A549 (cell line): ENCODE results near the gene TRAF1. TPM values are rescaled to one million over a fixed set of nuclear protein-coding genes. Genes with fewer than 3 reads are reported as not detected.

Source experiments
- ATAC-seq, 2 experiments: fragments of 200-7000 bp in 1 of 2; fragments of >200 bp in 1 of 2; cut with Nextera tagmentation in 1 of 2; cut with Tn5 transposase in 1 of 2; 3 replicates each; pipeline versions ENCODE4 v1.8.0 to v1.9.1; 2018 to 2020; ENCODE audit warnings: mild to moderate bottlenecking in 1 of 2, moderate library complexity in 1 of 2
- CTCF ChIA-PET: fragments of 300-600 bp; sonication (Branson Sonifier 250); formaldehyde crosslinking; extraction: SDS; loops from one replicate; lab custom pipeline; 2021; ENCODE audit warnings: antibody characterized with exemption, inconsistent platforms; lab: Yijun Ruan, JAX
- POLR2A ChIA-PET: fragments of 350-600 bp; formaldehyde crosslinking; extraction: SDS; loops from one replicate; lab custom pipeline; 2021; ENCODE audit warnings: antibody characterized with exemption, inconsistent platforms; lab: Yijun Ruan, JAX
- DNase-seq, 2 experiments: peaks; one replicate each; pipeline versions ENCODE4 v3.0.0 to v3.0.0-alpha.2; 2011 to 2016; ENCODE audit warnings: low read depth in 1 of 2, low spot score in 1 of 2
- FAIRE-seq: peaks from 2 replicates; lab custom pipeline; 2011; peaks lifted over from hg19 to GRCh38; lab: Jason Lieb, UNC
- H3K27ac ChIP-seq, 2 experiments: fragments of >200 bp; sonication (Bioruptor Twin); formaldehyde crosslinking; 3 replicates each; pipeline ENCODE4 v1.5.1; 2016 to 2017
- H3K4me1 ChIP-seq: fragments of >200 bp; sonication (Bioruptor Twin); formaldehyde crosslinking; 3 replicates; pipeline ENCODE4 v1.6.1; 2016
- H3K4me2 ChIP-seq: fragments of >200 bp; sonication (Bioruptor Twin); formaldehyde crosslinking; 3 replicates; pipeline ENCODE4 v1.6.1; 2016
- H3K4me3 ChIP-seq: fragments of >200 bp; sonication (Bioruptor Twin); formaldehyde crosslinking; 3 replicates; pipeline ENCODE4 v1.5.1; 2016
- H3K9me3 ChIP-seq: fragments of >200 bp; sonication (Bioruptor Twin); formaldehyde crosslinking; 3 replicates; pipeline ENCODE4 v1.6.1; 2016
- BHLHE40 ChIP-seq: IDR thresholded peaks from 2 replicates; pipeline ENCODE4 v1.6.1; 2012; ENCODE audit warnings: low read depth, low read length, inconsistent platforms
- CBX8 ChIP-seq: fragments of 200-600 bp; sonication (generic); IDR thresholded peaks from 2 replicates; pipeline ENCODE4 v1.6.1; 2016
- FOSB ChIP-seq: fragments of 250-450 bp; sonication (Bioruptor Pico); IDR thresholded peaks from 2 replicates; pipeline ENCODE4 v1.5.0; 2020; ENCODE audit warnings: mild to moderate bottlenecking, moderate library complexity
- GATA3 ChIP-seq: IDR thresholded peaks from 2 replicates; pipeline ENCODE4 v1.6.1; 2012; ENCODE audit warnings: borderline replicate concordance
- HEYL ChIP-seq: fragments of 250-450 bp; sonication (Bioruptor Pico); IDR thresholded peaks from 2 replicates; pipeline ENCODE4 v1.8.0; 2021; ENCODE audit warnings: mild to moderate bottlenecking, moderate library complexity
- HOXA7 ChIP-seq: fragments of 250-450 bp; sonication (Bioruptor Pico); IDR thresholded peaks from 2 replicates; pipeline ENCODE4 v1.5.0; 2020; ENCODE audit warnings: mild to moderate bottlenecking, moderate library complexity
- MYC ChIP-seq: IDR thresholded peaks from 2 replicates; pipeline ENCODE4 v1.6.1; 2012; ENCODE audit warnings: mild to moderate bottlenecking, inconsistent platforms, low read length, improper control_type of control experiment, borderline replicate concordance
- NFE2L2 ChIP-seq: fragments of 150-350 bp; conservative IDR thresholded peaks from 2 replicates; pipeline ENCODE4 v1.6.1; 2014; ENCODE audit warnings: low read length
- NPAS2 ChIP-seq: fragments of 250-450 bp; sonication (Bioruptor Pico); IDR thresholded peaks from 2 replicates; pipeline ENCODE4 v1.8.0; 2022; ENCODE audit warnings: mild to moderate bottlenecking, moderate library complexity, borderline replicate concordance
- POLR2A ChIP-seq: IDR thresholded peaks from 2 replicates; pipeline ENCODE4 v1.6.1; 2012; ENCODE audit warnings: mild to moderate bottlenecking, low read length
- RAD21 ChIP-seq, 2 experiments: fragments of >200 bp in 1 of 2; sonication (Bioruptor Twin) in 1 of 2; formaldehyde crosslinking in 1 of 2; IDR thresholded peaks in 1 of 2; conservative IDR thresholded peaks in 1 of 2; 2 replicates in 1 of 2; 3 replicates in 1 of 2; pipeline ENCODE4 v1.6.1; 2012 to 2018; ENCODE audit warnings: inconsistent platforms in 1 of 2
- RCOR1 ChIP-seq: fragments of 150-350 bp; IDR thresholded peaks from 2 replicates; pipeline ENCODE4 v1.6.1; 2014; ENCODE audit warnings: antibody characterized with exemption, low read length, low read depth
- RFX5 ChIP-seq: fragments of 450-650 bp; IDR thresholded peaks from 2 replicates; pipeline ENCODE4 v1.7.1; 2014; ENCODE audit warnings: antibody characterized with exemption, mild to moderate bottlenecking, moderate library complexity
- SMC3 ChIP-seq: fragments of >200 bp; sonication (Bioruptor Twin); formaldehyde crosslinking; IDR thresholded peaks from 3 replicates; pipeline ENCODE4 v1.6.1; 2018; ENCODE audit warnings: inconsistent platforms
- ZC3H11A ChIP-seq: fragments of 450-650 bp; IDR thresholded peaks from 2 replicates; pipeline ENCODE4 v1.6.1; 2014; ENCODE audit warnings: antibody characterized with exemption, mild to moderate bottlenecking
- ZSCAN20 ChIP-seq: fragments of 250-450 bp; sonication (Bioruptor Pico); IDR thresholded peaks from 2 replicates; pipeline ENCODE4 v1.8.0; 2022; ENCODE audit warnings: mild to moderate bottlenecking, moderate library complexity
- WGBS: methylation state at CpG from one replicate; pipeline ENCODE4 v1.1.6; 2017; ENCODE audit errors: missing lambda C conversion rate; 5-methylcytosine and 5-hydroxymethylcytosine counted together
- polyA plus RNA-seq, 4 experiments: library from polyadenylated mRNA; depleted of rRNA in 3 of 4; stranded (reverse); fragments of >200 nt; fragmentation: RNase III in 1 of 4; extraction: RNeasy Plus Mini Kit Qiagen cat#74134 plus additional on column Dnase treatment in 1 of 4; gene quantifications; 2 replicates in 3 of 4; 3 replicates in 1 of 4; pipeline ENCODE4 v1.2.3, GENCODE V29; 2011 to 2017
- TF ChIP-seq, protein P1 (sequence below): fragments of 200-600 bp; sonication (generic); IDR thresholded peaks from 2 replicates; pipeline ENCODE4 v1.6.1; 2016; ENCODE audit warnings: antibody characterized with exemption, mild to moderate bottlenecking, moderate library complexity
- TF ChIP-seq, protein P2 (sequence below): IDR thresholded peaks from 2 replicates; pipeline ENCODE4 v1.6.1; 2012
- TF ChIP-seq, protein P3 (sequence below): fragments of >200 bp; sonication (Bioruptor Twin); formaldehyde crosslinking; IDR thresholded peaks from 3 replicates; pipeline ENCODE4 v1.6.1; 2016

Gene TRAF1
- polyA plus RNA-seq, 2 of the 4 experiments (the other 2 are of a cell fraction), result 2.0 to 3.4 TPM

DNA sequence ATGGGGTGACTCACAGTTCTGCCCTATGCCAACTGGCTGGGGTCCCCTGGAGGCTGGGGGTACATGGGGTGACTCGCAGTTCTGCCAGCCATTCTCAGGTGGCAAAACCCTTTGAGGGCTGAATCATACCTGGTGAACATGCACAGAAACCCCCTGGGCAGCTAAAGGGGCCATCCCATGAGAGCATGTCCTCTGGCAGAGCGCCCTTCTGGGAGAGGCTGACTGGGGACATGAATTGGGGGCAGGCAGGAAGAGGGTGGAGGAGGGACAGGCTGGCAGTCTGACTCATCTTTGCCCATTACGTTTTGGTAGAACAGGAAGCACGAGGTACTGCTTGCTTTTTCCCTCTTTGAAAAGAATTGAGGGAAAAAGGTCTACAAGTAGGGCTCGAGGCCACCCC is 16.7 kb downstream of the TRAF1 start:
- FAIRE-seq (no peak), DNase-seq (no peak), ATAC-seq (peak in 1 of 2 experiments; percentile 22; a peak in 1 of 6 replicates)
- Histone ChIP-seq H3K4me3 (no peak overlapping the region), H3K27ac (no peak overlapping the region; a peak in 1 of 6 replicates), H3K4me1 (no peaks in the 10 kb centered on the region), H3K9me3 (no peaks in the 10 kb centered on the region), H3K4me2 (no peak overlapping the region)
- TF ChIP-seq FOSB (CRISPR knock-in tag), result no peak
- no peak for TF ChIP-seq HOXA7 (CRISPR knock-in tag)
- TF ChIP-seq BHLHE40, result no peak
- TF ChIP-seq, protein P1, sequence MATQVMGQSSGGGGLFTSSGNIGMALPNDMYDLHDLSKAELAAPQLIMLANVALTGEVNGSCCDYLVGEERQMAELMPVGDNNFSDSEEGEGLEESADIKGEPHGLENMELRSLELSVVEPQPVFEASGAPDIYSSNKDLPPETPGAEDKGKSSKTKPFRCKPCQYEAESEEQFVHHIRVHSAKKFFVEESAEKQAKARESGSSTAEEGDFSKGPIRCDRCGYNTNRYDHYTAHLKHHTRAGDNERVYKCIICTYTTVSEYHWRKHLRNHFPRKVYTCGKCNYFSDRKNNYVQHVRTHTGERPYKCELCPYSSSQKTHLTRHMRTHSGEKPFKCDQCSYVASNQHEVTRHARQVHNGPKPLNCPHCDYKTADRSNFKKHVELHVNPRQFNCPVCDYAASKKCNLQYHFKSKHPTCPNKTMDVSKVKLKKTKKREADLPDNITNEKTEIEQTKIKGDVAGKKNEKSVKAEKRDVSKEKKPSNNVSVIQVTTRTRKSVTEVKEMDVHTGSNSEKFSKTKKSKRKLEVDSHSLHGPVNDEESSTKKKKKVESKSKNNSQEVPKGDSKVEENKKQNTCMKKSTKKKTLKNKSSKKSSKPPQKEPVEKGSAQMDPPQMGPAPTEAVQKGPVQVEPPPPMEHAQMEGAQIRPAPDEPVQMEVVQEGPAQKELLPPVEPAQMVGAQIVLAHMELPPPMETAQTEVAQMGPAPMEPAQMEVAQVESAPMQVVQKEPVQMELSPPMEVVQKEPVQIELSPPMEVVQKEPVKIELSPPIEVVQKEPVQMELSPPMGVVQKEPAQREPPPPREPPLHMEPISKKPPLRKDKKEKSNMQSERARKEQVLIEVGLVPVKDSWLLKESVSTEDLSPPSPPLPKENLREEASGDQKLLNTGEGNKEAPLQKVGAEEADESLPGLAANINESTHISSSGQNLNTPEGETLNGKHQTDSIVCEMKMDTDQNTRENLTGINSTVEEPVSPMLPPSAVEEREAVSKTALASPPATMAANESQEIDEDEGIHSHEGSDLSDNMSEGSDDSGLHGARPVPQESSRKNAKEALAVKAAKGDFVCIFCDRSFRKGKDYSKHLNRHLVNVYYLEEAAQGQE, result no peak
- no peak for TF ChIP-seq MYC
- no peak for TF ChIP-seq NPAS2 (CRISPR knock-in tag)
- TF ChIP-seq SMC3, result no peak
- no peak for TF ChIP-seq RCOR1
- no peak for TF ChIP-seq HEYL
- no peak for TF ChIP-seq CBX8
- TF ChIP-seq RFX5, result no peak
- 52% methylated on average over 5 of the region's 5 CpGs for WGBS
- ChIA-PET CTCF (no interaction called here), POLR2A (no interaction called here)

DNA sequence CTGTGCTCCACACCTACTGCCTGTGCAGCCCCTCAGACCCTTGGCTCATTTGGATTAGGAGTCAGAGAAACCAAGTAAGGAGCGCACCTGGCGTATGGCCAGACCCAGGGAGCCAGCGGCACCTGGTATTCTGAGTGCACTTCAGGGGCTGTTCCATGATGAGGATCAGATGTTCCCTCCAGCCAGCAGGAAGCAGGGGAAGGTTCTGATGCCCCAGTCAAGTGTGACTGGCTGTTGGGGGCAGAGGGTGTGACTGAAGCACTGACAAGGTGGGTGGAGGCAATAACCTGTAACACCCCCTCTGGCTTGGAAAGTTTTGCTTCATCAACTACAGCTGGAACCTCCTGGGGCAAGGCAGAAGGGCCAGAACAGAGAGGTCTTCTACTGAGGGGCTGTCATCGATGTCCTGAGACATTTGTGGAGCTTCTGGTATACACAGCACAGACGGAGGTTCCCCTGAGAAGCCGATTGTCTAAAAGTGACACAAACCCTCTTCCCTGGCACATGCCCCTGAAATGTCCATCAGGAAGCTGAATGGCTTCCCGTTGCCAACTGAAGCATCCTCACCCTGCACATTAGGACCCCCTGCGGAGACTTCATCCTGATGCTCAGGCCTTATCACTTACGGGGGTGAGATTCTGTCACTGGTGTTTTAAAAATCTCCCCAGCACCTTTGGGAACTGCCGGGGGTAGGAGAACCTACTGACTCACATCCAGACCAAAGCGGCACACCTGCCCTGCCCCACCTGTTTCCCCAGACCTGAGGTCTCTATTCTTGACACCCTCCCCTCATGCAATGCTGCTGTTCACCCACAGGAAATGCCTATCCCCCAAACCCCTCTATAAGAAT is 21.1 kb downstream of the TRAF1 start:
- H3K4me1 ChIP-seq, result no peaks in the 10 kb centered on the region
- TF ChIP-seq, protein P2, sequence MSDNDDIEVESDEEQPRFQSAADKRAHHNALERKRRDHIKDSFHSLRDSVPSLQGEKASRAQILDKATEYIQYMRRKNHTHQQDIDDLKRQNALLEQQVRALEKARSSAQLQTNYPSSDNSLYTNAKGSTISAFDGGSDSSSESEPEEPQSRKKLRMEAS, result no peak
- TF ChIP-seq GATA3, result no peak
- H3K27ac ChIP-seq, result no peak overlapping the region
- no peak for DNase-seq
- ChIA-PET CTCF (interaction anchor here (1.3 to 1.8 kb wide), 2 partner anchors 11 to 24 kb away, joined by 3 to 6 read pairs; no protein-coding TSS in a partner anchor), POLR2A (no interaction called here)
- no peak overlapping the region for H3K4me2 ChIP-seq
- no peaks in the 10 kb centered on the region for H3K9me3 ChIP-seq
- H3K4me3 ChIP-seq, result no peak overlapping the region
- no peak for FAIRE-seq
- ATAC-seq, result no peak
- 89% methylated on average over 10 of the region's 11 CpGs for WGBS

DNA sequence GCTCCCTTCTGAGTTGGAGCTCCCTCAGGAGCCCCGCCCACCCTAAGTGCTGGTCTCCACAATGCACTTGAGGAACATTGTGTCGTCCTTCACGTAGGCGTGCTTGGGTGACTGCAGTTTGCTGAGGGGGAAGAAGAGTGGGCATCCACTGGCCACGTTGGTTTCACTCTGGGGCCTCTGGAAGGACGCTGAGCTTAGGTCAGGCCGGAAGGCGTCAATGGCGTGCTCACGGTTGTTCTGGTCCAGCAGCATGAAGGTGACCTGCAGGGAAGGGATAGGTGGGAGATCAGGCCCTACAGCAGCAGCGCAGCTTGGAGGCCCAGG is 21.7 kb downstream of the TRAF1 start:
- ChIA-PET CTCF (interaction anchor here (1.1 to 1.8 kb wide), 3 partner anchors 11 to 31 kb away, joined by 3 to 6 read pairs (median 3); no protein-coding TSS in a partner anchor), POLR2A (no interaction called here)
- no peak for FAIRE-seq
- DNase-seq, result no peak
- Histone ChIP-seq H3K4me2 (no peak overlapping the region), H3K4me1 (no peaks in the 10 kb centered on the region), H3K4me3 (no peak overlapping the region), H3K27ac (no peak overlapping the region), H3K9me3 (no peaks in the 10 kb centered on the region)
- ATAC-seq, result no peak
- 86% methylated on average over 11 of the region's 11 CpGs for WGBS
- TF ChIP-seq ZC3H11A (no peak), NFE2L2 (no peak), ZSCAN20 (CRISPR knock-in tag) (no peak), RAD21 (conservative IDR thresholded peaks at IDR 0.05 in 1 of 2, IDR thresholded peaks at IDR 0.05 in 1 of 2) (no peak), POLR2A (no peak)
- TF ChIP-seq, protein P3, sequence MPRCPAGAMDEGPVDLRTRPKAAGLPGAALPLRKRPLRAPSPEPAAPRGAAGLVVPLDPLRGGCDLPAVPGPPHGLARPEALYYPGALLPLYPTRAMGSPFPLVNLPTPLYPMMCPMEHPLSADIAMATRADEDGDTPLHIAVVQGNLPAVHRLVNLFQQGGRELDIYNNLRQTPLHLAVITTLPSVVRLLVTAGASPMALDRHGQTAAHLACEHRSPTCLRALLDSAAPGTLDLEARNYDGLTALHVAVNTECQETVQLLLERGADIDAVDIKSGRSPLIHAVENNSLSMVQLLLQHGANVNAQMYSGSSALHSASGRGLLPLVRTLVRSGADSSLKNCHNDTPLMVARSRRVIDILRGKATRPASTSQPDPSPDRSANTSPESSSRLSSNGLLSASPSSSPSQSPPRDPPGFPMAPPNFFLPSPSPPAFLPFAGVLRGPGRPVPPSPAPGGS, result no peak
